ENCODE data around the gene TMTC1. TPM values are rescaled to one million over a fixed set of nuclear protein-coding genes. Genes with fewer than 3 reads are reported as not detected.

Gene TMTC1
- total RNA-seq, 4 donors from 2014 or later = 84.0 to 177 (median 105) TPM

DNA sequence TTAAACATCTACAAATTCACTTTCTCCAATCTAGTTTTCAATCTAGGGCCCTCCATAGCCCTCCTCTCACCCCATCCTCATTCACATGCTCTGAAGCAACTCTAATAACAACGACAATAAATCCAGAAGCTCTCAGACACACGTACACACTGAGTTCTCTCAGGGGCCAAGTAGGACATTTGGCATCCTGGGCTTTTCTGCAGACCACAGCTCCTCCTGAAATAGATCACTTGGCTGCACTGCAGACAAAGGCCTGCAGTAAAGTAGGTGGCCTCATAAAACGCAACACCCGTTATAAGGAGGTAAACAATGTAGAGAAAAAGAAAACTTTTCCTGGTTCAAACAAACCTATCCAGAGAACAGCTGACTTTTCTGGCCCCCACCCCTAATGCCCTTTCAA is 111.2 kb downstream of the TMTC1 start:
- TF ChIP-seq EP300 (IDR thresholded peaks at IDR 0.05) (no peak), POLR2AphosphoS5 (IDR thresholded peaks at IDR 0.05) (no peak), POLR2A (IDR thresholded peaks at IDR 0.05; ENCODE audit: low read depth) (no peak)
- TF ChIP-seq, protein P1, sequence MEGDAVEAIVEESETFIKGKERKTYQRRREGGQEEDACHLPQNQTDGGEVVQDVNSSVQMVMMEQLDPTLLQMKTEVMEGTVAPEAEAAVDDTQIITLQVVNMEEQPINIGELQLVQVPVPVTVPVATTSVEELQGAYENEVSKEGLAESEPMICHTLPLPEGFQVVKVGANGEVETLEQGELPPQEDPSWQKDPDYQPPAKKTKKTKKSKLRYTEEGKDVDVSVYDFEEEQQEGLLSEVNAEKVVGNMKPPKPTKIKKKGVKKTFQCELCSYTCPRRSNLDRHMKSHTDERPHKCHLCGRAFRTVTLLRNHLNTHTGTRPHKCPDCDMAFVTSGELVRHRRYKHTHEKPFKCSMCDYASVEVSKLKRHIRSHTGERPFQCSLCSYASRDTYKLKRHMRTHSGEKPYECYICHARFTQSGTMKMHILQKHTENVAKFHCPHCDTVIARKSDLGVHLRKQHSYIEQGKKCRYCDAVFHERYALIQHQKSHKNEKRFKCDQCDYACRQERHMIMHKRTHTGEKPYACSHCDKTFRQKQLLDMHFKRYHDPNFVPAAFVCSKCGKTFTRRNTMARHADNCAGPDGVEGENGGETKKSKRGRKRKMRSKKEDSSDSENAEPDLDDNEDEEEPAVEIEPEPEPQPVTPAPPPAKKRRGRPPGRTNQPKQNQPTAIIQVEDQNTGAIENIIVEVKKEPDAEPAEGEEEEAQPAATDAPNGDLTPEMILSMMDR (IDR thresholded peaks at IDR 0.05) = no peak
- Histone ChIP-seq H3K27ac (replicated peaks in 1 of 4) (no peak overlapping the region), H3K27me3 (no peaks in the 10 kb centered on the region), H3K9me3 (no peaks in the 10 kb centered on the region), H3K4me1 (peaks cover 0 to 12% (median 0%) of the 10 kb centered on the region in 4 donors), H3K4me3 (no peak overlapping the region), H3K36me3 (no peaks in the 10 kb centered on the region)
- 84% methylated on average over 4 of the region's 4 CpGs for WGBS
- intact Hi-C loops (cut with DNase I) = no loop called here
- no peak for DNase-seq (ENCODE audit: extremely low spot score)

DNA sequence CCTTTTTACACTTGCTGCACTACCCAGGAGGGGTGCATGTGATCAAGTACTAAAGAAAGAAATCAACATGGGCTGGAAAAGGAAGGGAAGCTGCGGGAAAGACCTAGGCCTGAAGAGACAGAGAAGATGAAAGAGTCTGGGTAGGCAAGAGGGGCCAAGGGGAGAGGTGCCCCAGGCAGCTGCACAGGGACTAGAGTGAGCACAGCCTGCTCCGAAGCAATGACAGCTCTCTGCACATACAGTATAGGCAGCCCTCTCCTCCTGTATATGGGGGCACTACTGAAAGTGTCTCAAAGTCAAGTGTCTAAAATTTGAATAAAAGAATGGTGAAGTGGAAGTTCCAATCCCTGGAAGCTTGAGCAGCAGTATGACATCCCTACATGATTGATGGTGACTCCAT is 112.0 kb downstream of the TMTC1 start:
- TF ChIP-seq, protein P1 (IDR thresholded peaks at IDR 0.05) = no peak
- no peak for TF ChIP-seq EP300 (IDR thresholded peaks at IDR 0.05)
- TF ChIP-seq POLR2A (IDR thresholded peaks at IDR 0.05; ENCODE audit: low read depth) = no peak
- no peak for TF ChIP-seq POLR2AphosphoS5 (IDR thresholded peaks at IDR 0.05)
- DNase-seq (ENCODE audit: extremely low spot score) = no peak

DNA sequence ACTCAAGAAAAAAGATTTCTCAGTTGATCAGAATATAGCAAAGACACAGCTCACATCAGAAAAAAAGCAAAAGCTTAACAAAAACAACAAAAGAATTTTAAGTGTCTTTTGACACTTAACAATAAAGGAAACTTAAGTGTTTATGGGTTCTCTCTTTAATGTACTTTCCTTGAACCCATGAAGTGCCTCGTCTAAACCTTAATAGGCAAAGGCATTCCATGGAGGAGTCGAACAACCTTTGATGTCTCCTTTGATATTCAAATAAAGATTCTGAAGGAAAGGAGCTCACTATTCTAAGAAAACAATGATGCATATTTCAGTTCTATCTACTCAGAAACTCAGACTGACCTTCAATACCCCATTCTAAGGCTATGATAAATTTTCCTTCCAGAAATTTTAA is 116.7 kb downstream of the TMTC1 start:
- Histone ChIP-seq H3K36me3 (no peaks in the 10 kb centered on the region), H3K27ac (replicated peaks in 1 of 4) (no peak overlapping the region), H3K4me3 (no peak overlapping the region), H3K4me1 (peaks cover 5 to 15% (median 13%) of the 10 kb centered on the region in 4 donors), H3K27me3 (no peaks in the 10 kb centered on the region), H3K9me3 (no peaks in the 10 kb centered on the region)
- DNase-seq (ENCODE audit: extremely low spot score) = no peak
- TF ChIP-seq POLR2A (IDR thresholded peaks at IDR 0.05; ENCODE audit: low read depth) = no peak
- TF ChIP-seq, protein P1 (IDR thresholded peaks at IDR 0.05) = no peak
- no peak for TF ChIP-seq EP300 (IDR thresholded peaks at IDR 0.05)
- TF ChIP-seq POLR2AphosphoS5 (IDR thresholded peaks at IDR 0.05) = no peak
- whole genome bisulfite sequencing = 78% methylated on average over 2 of the region's 2 CpGs
- intact Hi-C loops (cut with DNase I) = no loop called here

More for the DNA sequence above, 112.0 kb downstream of the TMTC1 start:
- Histone ChIP-seq H3K27me3 (no peaks in the 10 kb centered on the region), H3K4me3 (no peak overlapping the region), H3K9me3 (no peaks in the 10 kb centered on the region), H3K4me1 (peaks cover 0 to 12% (median 0%) of the 10 kb centered on the region in 4 donors), H3K36me3 (no peaks in the 10 kb centered on the region), H3K27ac (replicated peaks in 1 of 4) (no peak overlapping the region)
- intact Hi-C loops (cut with DNase I) = no loop called here
- WGBS = 95% methylated on average over 2 of the region's 2 CpGs

DNA sequence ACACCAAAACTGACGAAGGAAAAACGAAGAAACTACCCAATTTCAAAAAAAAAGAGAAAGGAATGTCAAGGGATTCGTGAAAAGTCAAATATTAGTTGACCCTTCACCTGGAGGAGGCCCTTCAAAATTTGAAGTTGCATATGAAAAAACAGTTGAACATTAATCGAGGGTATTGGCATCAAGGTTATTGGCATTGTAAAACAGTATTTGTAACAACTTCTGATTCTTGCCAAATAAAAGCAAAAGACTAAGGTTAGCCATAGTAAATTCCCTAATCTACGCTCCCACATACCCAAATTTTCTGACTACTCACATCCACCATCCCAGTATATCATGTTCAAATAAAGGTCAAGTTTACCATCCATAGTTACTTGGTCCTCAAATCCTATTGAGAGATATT is 118.6 kb downstream of the TMTC1 start:
- Histone ChIP-seq H3K36me3 (peaks cover 0 to 4% (median 0%) of the 10 kb centered on the region in 4 donors), H3K4me1 (peaks cover 5 to 18% (median 14%) of the 10 kb centered on the region in 4 donors), H3K9me3 (no peaks in the 10 kb centered on the region), H3K27ac (replicated peaks in 1 of 4) (no peak overlapping the region), H3K27me3 (no peaks in the 10 kb centered on the region), H3K4me3 (no peak overlapping the region)
- TF ChIP-seq, protein P1 (IDR thresholded peaks at IDR 0.05) = no peak
- TF ChIP-seq POLR2A (IDR thresholded peaks at IDR 0.05; ENCODE audit: low read depth) (no peak), POLR2AphosphoS5 (IDR thresholded peaks at IDR 0.05) (no peak), EP300 (IDR thresholded peaks at IDR 0.05) (no peak)
- no peak for DNase-seq (ENCODE audit: extremely low spot score)
- WGBS = 83% methylated on average over 5 of the region's 5 CpGs
- intact Hi-C loops (cut with DNase I) = no loop called here

DNA sequence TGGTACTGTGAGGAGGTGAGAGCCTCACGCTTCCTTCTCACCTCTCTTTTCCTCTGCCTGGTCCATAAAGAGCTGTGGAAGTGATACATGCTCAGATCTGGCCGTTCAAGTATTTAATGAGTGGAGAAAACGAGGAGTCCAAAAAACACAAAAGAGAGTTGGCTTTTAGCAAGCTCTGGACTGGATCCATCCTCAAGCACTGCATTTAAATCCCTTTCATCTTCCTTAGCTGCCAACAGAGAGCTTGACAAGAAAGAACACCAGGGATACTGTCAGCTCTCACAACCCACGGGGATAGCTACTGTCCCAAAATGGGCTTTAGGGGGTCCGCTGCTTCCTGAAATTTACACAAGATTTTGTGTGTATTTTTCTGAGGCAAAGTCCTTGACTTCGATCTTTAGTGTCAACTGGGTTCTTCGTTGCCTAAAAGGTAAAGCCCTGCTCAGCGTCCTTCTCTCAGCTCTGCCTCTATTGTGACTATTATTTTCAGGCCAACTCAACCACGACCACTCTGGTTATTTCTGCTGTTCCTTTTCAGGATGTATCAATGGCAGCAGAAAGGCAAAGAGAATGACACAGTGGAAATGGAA is 120.9 kb downstream of the TMTC1 start:
- 56% methylated on average over 9 of the region's 9 CpGs for WGBS
- H3K4me1 ChIP-seq = peaks cover 6 to 18% (median 14%) of the 10 kb centered on the region in 4 donors
- intact Hi-C loops (cut with DNase I) = no loop called here
- DNase-seq (ENCODE audit: extremely low spot score) = no peak
- TF ChIP-seq EP300 (IDR thresholded peaks at IDR 0.05) (no peak), POLR2AphosphoS5 (IDR thresholded peaks at IDR 0.05) (no peak), POLR2A (IDR thresholded peaks at IDR 0.05; ENCODE audit: low read depth) (no peak)
- TF ChIP-seq, protein P1 (IDR thresholded peaks at IDR 0.05) = no peak
- no peak overlapping the region for H3K27ac ChIP-seq (replicated peaks in 1 of 4)
- no peak overlapping the region for H3K4me3 ChIP-seq
- no peaks in the 10 kb centered on the region for H3K9me3 ChIP-seq
- H3K27me3 ChIP-seq = no peaks in the 10 kb centered on the region
- H3K36me3 ChIP-seq = peaks cover 0 to 23% (median 9%) of the 10 kb centered on the region in 4 donors
